SW480 (cell line): ENCODE measurements around the gene DCHS1.
A peak's percentile ranks its signal among the peaks of the same experiment; 100 is the strongest.

Experiments used
- DNase-seq: peaks from one replicate; pipeline ENCODE4 v3.0.0-alpha.2; 2016; ENCODE audit warnings: low spot score

The DCHS1 gene

GRCh38 chr11:6612213-6613041, 43.2 kb downstream of the DCHS1 start, which contains the start of gene TAF10:
TAF10 (minus strand) TSS chr11:6612216; CDS start chr11:6612189, 27 bp downstream.
- peak; percentile 97 for DNase-seq

DNA sequence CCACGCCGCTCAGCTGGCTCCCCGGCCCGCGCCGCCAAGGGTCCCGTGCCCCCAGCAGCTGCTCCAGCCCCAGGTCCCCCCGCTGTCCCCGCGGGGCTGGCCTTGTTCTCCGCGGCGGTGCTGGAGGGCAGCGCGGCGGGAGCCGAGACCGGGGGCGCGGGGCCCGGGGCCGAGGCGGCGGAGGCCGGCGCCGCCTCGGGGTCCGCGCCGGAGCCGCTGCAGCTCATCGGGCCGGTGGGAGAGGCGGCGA, 43.7 kb downstream of the DCHS1 start:
- DNase-seq: no peak

GRCh38 chr11:6611092-6611962, 44.3 kb downstream of the DCHS1 start:
- DNase-seq: no peak

DNA sequence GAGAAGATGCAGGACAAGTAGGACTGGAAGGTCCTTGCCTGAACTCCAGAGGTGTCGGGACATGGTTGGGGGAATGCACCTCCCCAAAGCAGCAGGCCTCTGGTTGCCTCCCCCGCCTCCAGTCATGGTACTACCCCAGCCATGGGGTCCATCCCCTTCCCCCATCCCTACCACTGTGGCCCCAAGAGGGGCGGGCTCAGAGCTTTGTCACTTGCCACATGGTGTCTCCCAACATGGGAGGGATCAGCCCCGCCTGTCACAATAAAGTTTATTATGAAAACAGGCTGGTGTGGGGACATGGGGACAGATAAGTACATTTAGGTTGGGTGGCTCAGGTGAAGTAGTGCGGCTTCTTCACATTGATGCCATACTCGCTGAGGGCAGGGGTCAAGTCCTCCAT, 45.0 kb downstream of the DCHS1 start:
- DNase-seq: no peak

DNA sequence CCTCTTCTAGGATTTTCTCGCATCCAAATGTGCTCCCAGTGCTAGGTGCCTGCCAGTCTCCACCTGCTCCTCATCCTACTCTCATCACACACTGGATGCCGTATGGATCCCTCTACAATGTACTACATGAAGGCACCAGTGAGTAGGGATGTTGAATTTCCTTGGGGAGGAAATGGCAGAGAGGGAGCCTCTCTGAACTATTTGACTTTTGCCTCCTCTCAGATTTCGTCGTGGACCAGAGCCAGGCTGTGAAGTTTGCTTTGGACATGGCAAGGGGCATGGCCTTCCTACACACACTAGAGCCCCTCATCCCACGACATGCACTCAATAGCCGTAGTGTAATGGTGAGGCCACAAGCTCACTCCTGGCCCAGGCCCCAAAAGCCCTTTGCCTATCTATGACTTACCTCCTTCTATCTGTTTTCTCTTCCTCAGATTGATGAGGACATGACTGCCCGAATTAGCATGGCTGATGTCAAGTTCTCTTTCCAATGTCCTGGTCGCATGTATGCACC, 46.0 kb downstream of the DCHS1 start:
- DNase-seq: no peak

GRCh38 chr11:6608726-6609501, 46.7 kb downstream of the DCHS1 start:
- no peak for DNase-seq

GRCh38 chr11:6608011-6608410, 47.6 kb downstream of the DCHS1 start:
- DNase-seq: no peak

DNA sequence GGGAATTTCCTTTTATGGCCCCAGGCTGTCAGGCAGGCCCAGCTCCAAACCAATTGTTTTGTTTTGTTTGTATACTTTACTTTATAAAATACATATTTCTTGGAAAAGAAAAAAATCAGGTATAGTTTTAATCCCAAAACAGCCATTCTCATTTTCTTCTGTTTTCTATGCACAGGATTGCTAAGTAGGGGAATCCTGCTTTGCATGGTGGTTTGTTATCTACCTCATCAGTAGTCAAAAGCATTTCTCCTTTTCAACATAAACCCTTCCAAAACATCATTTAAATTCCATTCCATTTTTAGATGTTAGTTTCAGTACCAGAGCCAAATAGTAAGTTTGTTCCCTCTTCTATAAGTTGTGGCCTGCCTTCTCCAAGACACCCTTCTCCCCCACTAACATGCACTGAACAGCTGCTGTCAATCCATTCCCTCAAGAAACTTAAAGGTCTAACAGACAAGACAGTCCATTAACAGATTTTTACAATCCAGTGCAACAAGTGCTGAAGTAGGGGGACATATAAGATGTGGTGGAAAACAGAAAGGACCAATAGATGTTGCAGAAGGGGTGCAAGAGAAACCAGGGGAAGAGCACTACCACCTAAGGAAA, 48.3 kb downstream of the DCHS1 start:
- DNase-seq: no peak

GRCh38 chr11:6606471-6607189, 49.0 kb downstream of the DCHS1 start:
- DNase-seq: peak; percentile 96

DNA sequence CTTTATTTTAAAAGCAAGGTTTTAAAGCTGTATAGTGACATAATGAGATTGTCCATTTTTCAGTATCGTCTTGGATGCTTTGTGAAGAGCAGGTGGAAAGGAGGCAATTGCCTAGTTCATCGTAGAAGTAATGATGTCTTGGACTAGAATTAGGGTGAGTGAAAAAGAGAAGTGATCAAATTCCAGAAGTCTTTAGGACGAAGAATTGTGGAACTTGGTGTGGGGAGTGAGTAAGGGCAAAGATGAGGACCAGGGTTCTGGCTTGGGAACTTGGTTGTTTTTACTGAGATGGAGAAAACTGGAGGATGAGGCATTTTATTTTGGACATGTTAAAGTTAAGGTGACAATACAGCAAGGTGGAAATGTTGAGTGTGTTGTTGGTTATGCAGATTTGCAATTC, 50.8 kb downstream of the DCHS1 start:
- no peak for DNase-seq

GRCh38 chr11:6604081-6604626, 51.5 kb downstream of the DCHS1 start:
- DNase-seq: peak; percentile 75

GRCh38 chr11:6603287-6604080, 52.1 kb downstream of the DCHS1 start, which contains the start of the genes ILK and RRP8:
ILK (plus strand) TSS chr11:6603774; CDS start chr11:6604272, 498 bp downstream.
RRP8 (minus strand) TSS chr11:6603616; CDS start chr11:6603502, 114 bp downstream.
- DNase-seq: peak; percentile 90

DNA sequence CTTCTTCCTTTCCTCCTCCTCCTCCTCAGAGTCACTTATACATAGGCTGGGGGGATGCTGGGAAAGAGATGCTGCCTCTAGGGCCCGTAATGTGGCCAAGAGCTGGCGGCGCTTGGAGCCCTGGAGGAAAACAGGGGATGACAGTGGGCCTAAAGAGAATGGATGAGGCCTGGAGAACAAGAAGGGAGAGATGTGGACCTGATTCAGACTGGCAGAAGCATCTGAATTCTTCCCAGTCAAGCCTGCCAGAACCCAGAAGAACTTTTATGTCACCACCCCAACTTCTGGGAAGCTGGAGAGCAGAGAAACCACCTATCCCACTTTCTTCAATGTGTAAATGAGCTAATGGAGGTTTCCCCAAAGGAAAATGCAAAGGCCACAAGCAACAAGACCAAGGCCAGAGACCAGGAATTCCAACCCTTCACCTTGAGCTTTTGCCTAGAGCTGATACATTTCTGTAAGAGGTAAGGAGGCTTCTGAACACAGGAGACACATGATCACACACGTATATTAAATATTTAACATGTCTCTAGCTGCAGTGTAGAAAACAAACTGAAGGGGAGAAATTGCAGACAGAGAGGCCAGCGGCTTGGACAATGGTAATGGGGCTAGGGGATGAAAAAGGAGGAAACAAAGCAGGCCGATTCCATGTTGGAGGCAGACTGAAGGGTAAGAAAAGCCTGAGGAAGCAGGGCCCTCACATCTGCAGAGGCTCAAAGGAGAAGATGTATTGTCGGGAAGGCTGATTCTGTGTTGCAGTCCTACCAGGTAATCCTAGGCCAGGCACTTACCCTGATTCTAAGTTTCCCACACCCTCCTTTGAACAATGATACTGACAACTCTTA, 53.3 kb downstream of the DCHS1 start:
- DNase-seq: no peak

DNA sequence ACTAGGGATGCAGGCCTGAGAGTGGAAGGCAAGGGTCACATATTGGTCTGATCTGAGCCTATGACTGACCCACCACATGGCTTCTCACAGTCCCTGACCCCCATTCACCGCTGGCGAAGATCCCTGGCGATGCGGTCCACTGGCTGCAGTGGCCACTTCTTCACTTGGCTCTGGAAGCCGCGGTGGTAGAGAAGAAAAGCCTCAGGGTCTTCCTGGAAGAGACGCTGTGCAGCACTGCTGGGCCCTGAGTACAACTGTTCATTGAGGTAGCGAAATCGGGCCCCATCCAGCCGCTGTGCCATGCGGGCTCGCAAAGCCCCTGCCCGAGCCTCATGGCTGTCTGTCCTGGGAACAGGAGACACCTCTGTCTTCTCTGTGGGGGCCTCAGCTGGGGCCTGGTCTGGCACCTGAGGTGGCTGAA, 54.6 kb downstream of the DCHS1 start:
- DNase-seq: no peak

GRCh38 chr11:6599881-6600390, 55.7 kb downstream of the DCHS1 start:
- DNase-seq: no peak

- no peak for DNase-seq
These were observed 56.2 kb downstream of the DCHS1 start for GRCh38 chr11:6599449-6599848.

GRCh38 chr11:6598555-6598954, 57.1 kb downstream of the DCHS1 start:
- DNase-seq: no peak

DNA sequence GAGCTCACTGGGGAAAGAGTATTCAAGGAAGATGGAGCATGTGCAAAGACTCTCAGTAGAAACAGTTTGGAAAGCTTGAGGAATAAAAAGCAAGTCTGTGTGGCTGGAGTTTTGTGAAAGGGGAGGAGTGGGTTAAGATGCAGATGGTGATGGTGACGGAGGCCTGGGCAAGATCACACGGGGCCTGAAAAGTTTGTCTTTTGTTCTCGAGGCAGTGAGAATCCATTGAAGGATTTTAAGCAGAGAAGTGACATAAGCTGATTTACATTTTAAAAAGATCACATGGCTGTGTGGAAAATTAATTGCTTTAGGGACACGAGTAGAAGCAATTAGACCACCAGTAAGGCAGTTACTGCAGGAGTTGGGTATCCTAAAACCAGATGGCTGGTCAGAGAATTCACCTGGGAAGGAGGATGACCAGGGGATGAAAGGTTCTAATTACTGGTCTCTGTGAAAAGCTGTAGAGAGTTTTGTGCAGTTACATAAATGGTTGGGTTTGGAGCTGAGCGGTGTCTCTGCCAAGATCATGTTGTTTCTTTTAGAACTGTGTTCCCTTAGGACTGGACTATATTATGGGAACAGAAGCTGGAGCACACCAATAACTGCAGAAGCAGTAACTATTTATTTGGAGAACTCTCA, 59.3 kb downstream of the DCHS1 start:
- no peak for DNase-seq
